Upper lobe of left lung (tissue), 6 donors: Measurements from ENCODE around the gene NPDC1. TPM values are rescaled to one million over a fixed set of nuclear protein-coding genes. Genes with fewer than 3 reads are reported as not detected.
A peak's percentile ranks its signal among the peaks of the same experiment; 100 is the strongest.

ENCODE experiments used
- ATAC-seq, 2 donors: fragments of 200-7000 bp; cut with Tn5 transposase; one replicate each; pipeline ENCODE4 v1.9.1; 2022; ENCODE audit warnings: mild to moderate bottlenecking in 2 of 2, moderate library complexity in 2 of 2; ENCODE audit not compliant: low FRiP score in 2 of 2
- DNase-seq, 2 donors: peaks; one replicate each; pipeline ENCODE4 v3.0.0-alpha.2; 2019 to 2020
- H3K27ac ChIP-seq, 4 donors: fragments of 200-600 bp; sonication (generic); one replicate each; pipeline ENCODE4 v1.5.1; 2016 to 2019
- H3K27me3 ChIP-seq, 4 donors: fragments of 200-600 bp; sonication (generic); one replicate each; pipeline ENCODE4 v1.5.1; 2017 to 2019
- H3K36me3 ChIP-seq, 4 donors: fragments of 200-600 bp; sonication (generic); one replicate each; pipeline ENCODE4 v1.5.1; 2016 to 2019
- H3K4me1 ChIP-seq, 4 donors: fragments of 200-600 bp; sonication (generic); one replicate each; pipeline ENCODE4 v1.5.1; 2018 to 2019
- H3K4me3 ChIP-seq, 4 donors: fragments of 200-600 bp; sonication (generic); one replicate each; pipeline ENCODE4 v1.5.1; 2017 to 2019; ENCODE audit warnings: mild to moderate bottlenecking in 2 of 4, moderate library complexity in 1 of 4
- H3K9me3 ChIP-seq, 4 donors: fragments of 200-600 bp; sonication (generic); one replicate each; pipeline ENCODE4 v1.5.1; 2018 to 2019
- CTCF ChIP-seq, 6 experiments: fragments of 450-650 bp in 4 of 6; fragments of 200-600 bp in 2 of 6; sonication (generic) in 2 of 6; IDR thresholded peaks; one replicate each; pipeline ENCODE4 v1.5.1; 2016 to 2019; ENCODE audit warnings: antibody characterized with exemption in 6 of 6
- EP300 ChIP-seq, 4 donors: sonication (generic); formaldehyde crosslinking; IDR thresholded peaks; one replicate each; pipeline ENCODE4 v1.5.1; 2017; ENCODE audit warnings: antibody characterized with exemption in 4 of 4, control low read depth in 2 of 4
- POLR2A ChIP-seq, 4 donors: fragments of 450-650 bp; IDR thresholded peaks; one replicate each; pipeline ENCODE4 v1.5.1; 2016 to 2017; ENCODE audit warnings: antibody characterized with exemption in 4 of 4, mild to moderate bottlenecking in 2 of 4
- POLR2AphosphoS5 ChIP-seq, 2 donors: sonication (generic); formaldehyde crosslinking; IDR thresholded peaks; one replicate each; pipeline ENCODE4 v1.5.1; 2017; ENCODE audit warnings: antibody characterized with exemption in 2 of 2
- WGBS, 2 donors: methylation state at CpG; one replicate each; pipeline ENCODE4 v1.1.5; 2017 to 2018; 5-methylcytosine and 5-hydroxymethylcytosine counted together
- total RNA-seq, 6 donors: library from RNA; depleted of rRNA in 4 of 6; stranded (reverse); fragments of >200 nt in 4 of 6; gene quantifications; one replicate each; pipeline versions ENCODE4 v1.1.0 to v1.2.1, GENCODE V29; 2016 to 2021
- donor health status: DM: no; HTN: no; CAD: no; lungs with moderate emphysema.
- donor health status: DM: no; HTN: yes; CAD: no; lungs with severe emphysema.

The NPDC1 gene
- total RNA-seq, 6 donors from 2014 or later: 26.7 to 199 (median 73.2) TPM

DNA sequence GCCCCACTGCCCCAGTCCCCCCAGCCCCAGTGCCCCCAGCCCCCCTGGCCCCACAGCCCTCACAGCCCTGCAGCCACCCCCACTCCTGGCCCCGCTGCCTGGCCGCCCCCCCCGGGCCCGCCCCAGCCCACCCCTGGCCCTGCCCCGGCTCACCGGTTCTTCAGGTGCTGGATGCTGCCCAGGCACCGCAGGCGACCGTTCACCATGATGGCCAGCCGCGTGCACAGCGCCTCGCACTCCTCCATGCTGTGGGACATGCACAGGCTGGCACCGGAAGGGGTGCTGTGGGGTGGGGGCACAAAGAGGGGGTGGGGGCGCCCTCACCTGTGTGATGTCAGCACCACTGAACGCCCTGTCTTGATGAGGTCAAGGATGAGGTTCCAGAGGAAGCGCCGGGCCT is 36.8 kb downstream of the NPDC1 start:
- DNase-seq: peak in 1 of 2 donors; percentile 62
- H3K9me3 ChIP-seq: no peaks in the 10 kb centered on the region
- no peak overlapping the region for H3K27ac ChIP-seq
- ATAC-seq: no peak
- H3K27me3 ChIP-seq: no peaks in the 10 kb centered on the region
- no peak overlapping the region for H3K4me3 ChIP-seq
- 90% methylated on average over 3 of the region's 18 CpGs; no CpG with 5 or more reads in 1 of the 2 donors for WGBS, 2 donors
- H3K4me1 ChIP-seq: peaks cover 0 to 10% (median 9%) of the 10 kb centered on the region in 4 donors
- TF ChIP-seq CTCF (IDR thresholded peaks at IDR 0.05) (no peak), EP300 (IDR thresholded peaks at IDR 0.05) (no peak), POLR2A (IDR thresholded peaks at IDR 0.05) (no peak), POLR2AphosphoS5 (IDR thresholded peaks at IDR 0.05) (no peak)
- H3K36me3 ChIP-seq: peaks cover 0 to 46% (median 25%) of the 10 kb centered on the region in 4 donors

DNA sequence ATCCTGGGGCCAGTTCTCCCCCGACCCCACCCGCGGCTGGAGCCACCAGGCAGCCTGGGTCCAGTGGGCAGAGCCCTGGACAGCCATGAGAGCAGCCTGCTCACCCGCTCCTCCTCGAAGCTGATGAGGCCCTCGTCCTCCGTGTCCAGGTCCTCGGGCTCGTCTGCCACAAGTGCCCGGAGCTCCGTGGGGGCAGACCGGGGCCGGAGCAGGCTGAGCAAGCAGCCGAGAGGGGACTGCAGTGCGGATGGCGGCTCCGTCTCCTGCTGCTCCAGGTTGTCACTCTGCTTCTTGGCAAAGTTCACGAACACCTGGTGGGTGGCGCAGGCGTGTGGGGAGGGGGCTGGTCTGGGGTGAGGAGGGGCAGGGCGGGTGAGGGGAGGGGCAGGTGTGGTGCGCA is 37.7 kb downstream of the NPDC1 start:
- no peak overlapping the region for H3K27ac ChIP-seq
- H3K27me3 ChIP-seq: no peaks in the 10 kb centered on the region
- TF ChIP-seq EP300 (IDR thresholded peaks at IDR 0.05) (no peak), POLR2AphosphoS5 (IDR thresholded peaks at IDR 0.05) (no peak), POLR2A (IDR thresholded peaks at IDR 0.05) (no peak), CTCF (IDR thresholded peaks at IDR 0.05) (no peak)
- H3K9me3 ChIP-seq: no peaks in the 10 kb centered on the region
- DNase-seq: peak in 1 of 2 donors; percentile 75
- peaks cover 0 to 10% (median 9%) of the 10 kb centered on the region in 4 donors for H3K4me1 ChIP-seq
- ATAC-seq: peak in 1 of 2 donors; percentile 4
- 84 to 90% methylated on average over 14 to 21 of the region's 22 CpGs for WGBS, 2 donors
- no peak overlapping the region for H3K4me3 ChIP-seq
- peaks cover 0 to 39% (median 22%) of the 10 kb centered on the region in 4 donors for H3K36me3 ChIP-seq

GRCh38 chr9:137007816-137008270 is 38.1 kb downstream of the NPDC1 start:
- TF ChIP-seq POLR2A (IDR thresholded peaks at IDR 0.05): no peak
- no peak for TF ChIP-seq EP300 (IDR thresholded peaks at IDR 0.05)
- TF ChIP-seq POLR2AphosphoS5 (IDR thresholded peaks at IDR 0.05): no peak
- no peak for TF ChIP-seq CTCF (IDR thresholded peaks at IDR 0.05)
- 80 to 92% methylated on average over 1 to 13 of the region's 13 CpGs for WGBS, 2 donors
- ATAC-seq: no peak
- Histone ChIP-seq H3K4me3 (no peak overlapping the region), H3K27me3 (no peaks in the 10 kb centered on the region), H3K36me3 (peaks cover 0 to 34% (median 21%) of the 10 kb centered on the region in 4 donors), H3K4me1 (peaks cover 0 to 10% (median 9%) of the 10 kb centered on the region in 4 donors), H3K27ac (no peak overlapping the region), H3K9me3 (no peaks in the 10 kb centered on the region)
- peak in 1 of 2 donors; percentile 72 for DNase-seq

DNA sequence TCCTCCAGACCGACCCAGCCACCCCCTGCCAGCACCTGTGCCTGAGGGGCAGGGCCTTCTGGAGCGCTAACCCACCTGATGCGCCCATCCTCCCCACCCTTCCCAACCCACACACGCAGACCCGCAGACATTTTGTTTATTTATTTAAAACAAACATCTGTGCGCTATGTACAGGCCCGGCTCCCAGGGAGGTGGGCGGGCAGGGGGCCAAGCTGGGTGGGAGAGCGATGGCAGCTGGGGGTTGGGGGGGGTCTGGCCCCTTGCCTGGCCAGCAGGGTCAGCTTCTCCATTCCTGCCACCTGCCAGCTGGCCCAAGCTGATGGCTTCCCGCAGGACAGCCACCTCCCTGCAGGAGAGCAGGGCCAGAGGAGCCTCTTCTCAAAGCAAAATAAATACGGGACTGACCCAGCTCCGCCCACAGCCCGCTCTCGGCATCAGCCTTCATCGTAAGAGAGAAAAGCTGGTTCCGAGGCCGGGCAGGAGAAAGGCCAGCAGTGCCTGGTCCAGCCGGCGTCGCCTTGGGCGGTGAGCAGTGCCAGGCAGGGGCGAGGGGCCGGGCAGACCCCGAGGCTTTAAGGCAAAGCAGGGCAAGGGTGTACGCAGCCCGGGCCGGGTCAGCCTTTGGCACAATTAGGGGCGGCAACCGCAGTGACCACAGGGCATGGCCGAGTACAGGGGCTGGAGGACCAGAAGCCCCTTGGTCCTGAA is 38.7 kb downstream of the NPDC1 start:
- no peak for TF ChIP-seq CTCF (IDR thresholded peaks at IDR 0.05)
- TF ChIP-seq POLR2A (IDR thresholded peaks at IDR 0.05): no peak
- no peak for TF ChIP-seq EP300 (IDR thresholded peaks at IDR 0.05)
- H3K36me3 ChIP-seq: peaks cover 0 to 28% (median 16%) of the 10 kb centered on the region in 4 donors
- no peaks in the 10 kb centered on the region for H3K9me3 ChIP-seq
- H3K4me3 ChIP-seq: no peak overlapping the region
- no peaks in the 10 kb centered on the region for H3K27me3 ChIP-seq
- ATAC-seq: peak in 1 of 2 donors; percentile 32
- DNase-seq: peak in 1 of 2 donors; percentile 78
- H3K27ac ChIP-seq: no peak overlapping the region
- peaks cover 0 to 10% (median 9%) of the 10 kb centered on the region in 4 donors for H3K4me1 ChIP-seq
- WGBS, 2 donors: 69 to 72% methylated on average over 17 to 30 of the region's 30 CpGs
